Daoy (cell line): ENCODE results near the gene UCKL1. TPM values are rescaled to one million over a fixed set of nuclear protein-coding genes. Genes with fewer than 3 reads are reported as not detected.
"Not testable (repeated sequence)": the region's sequence is repeated elsewhere in the genome, so short reads cannot be mapped to it uniquely, and the experiment has no call there.

ENCODE experiments used
- DNase-seq: peaks from one replicate; pipeline ENCODE4 v3.0.0-alpha.2; 2015; ENCODE audit warnings: low read depth
- total RNA-seq: library from RNA; depleted of rRNA; stranded (reverse); fragments of >200 nt; shearing (Covaris generic); gene quantifications from 2 replicates; pipeline ENCODE4 v1.2.3, GENCODE V29; 2014; rRNA removed

The UCKL1 gene
- 3.1 and 6.3 TPM in 2 replicates for total RNA-seq

DNA sequence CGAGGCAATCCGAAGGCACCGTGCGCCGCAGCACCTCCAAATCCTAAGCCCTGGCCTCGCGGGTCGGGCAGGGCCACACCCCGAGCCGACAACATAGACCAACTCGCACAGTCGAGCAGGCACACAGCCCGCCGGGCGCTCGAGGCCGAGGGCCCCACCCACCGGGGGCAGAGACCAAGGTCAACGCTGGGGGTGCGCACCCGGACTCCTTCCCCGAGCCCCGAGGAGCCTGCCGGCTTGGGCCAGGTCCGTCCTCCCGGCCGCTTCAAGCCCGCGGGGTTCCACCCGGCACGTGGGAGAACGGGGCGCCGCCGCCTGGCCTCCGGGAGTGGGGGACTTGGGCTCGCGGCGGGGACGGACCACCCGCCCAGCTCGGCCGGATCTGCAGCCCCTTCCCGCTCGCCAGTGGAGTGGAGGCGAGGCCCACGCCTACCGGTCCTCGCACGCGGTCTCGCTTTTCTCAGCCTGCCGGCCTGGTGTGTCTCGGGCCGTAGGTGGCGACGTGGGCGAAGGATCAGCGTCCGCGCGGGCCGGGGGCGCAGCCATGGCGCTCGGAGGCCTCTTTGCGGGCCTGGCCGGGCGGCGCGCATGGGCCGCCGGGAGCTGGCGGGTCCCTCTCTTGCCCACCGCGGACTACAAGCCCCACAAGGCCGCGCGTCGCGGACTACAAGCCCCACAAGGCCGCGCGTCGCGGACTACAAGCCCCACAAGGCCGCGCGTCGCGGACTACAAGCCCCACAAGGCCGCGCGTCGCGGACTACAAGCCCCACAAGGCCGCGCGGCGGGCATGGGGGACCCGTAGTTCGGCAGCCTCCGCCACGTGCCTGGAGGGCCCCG, at the start of gene UCKL1:
TSS of gene UCKL1 (minus strand) at position 590 of the 837 bp plus-strand sequence. CDS start at position 546, 44 bp downstream.
- DNase-seq = peak; percentile 89

DNA sequence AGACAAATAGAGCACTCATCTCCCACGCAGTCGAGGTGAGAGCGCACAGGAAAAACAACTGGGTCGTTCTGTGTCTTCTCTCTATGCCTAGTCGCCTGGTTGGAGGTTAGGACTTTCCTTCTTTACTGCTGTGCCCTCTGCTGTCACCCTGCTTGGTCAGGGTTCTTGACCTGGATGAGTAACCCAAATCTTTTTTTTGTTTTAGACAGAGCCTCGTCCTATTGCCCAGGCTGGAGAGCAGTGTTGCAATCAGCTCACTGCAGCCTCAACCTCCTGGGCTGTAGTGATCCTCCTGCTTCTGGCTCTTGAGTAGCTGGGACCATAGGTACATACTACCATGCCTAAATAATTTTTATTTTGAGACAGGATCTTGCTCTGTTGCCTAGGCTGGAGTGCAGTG, 49.2 kb upstream of the UCKL1 start:
- DNase-seq = no peak

DNA sequence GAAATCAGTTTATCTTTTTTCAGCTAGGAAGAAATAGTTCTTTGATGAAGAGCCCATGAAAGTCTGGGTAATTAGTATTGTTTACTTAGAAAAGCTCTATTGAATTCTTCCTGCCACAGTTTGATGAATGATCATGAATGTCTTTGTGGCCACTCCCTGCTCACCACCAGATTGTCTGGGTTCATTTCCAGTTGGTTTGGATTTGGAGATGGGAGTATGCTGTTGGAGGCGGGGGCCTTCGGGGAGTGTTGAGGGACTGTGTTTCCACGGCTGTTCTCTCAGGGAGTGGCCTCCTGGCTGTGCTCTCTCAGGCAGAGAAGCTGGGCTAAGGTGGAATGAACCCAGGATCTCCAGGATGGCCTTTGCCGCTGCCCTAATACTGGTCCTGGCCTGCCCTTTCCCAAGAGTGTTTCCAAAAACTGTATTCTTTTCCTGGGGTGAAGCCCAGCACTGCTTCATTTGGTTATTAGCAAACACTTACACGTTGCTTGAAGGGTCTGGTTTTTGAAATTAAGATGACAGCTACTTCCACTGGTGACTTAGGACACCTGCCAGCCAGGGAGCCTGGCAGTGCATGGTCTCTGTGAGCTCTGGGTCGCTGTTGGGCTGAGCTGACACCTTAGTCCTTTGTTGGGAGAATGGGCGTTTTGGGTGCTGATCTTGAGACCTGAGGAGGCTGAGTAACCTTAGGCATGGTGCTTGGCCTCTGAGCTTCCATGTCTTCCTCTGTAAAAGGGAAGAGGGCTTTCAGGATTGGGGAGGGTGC, 47.9 kb upstream of the UCKL1 start:
- DNase-seq = no peak

DNA sequence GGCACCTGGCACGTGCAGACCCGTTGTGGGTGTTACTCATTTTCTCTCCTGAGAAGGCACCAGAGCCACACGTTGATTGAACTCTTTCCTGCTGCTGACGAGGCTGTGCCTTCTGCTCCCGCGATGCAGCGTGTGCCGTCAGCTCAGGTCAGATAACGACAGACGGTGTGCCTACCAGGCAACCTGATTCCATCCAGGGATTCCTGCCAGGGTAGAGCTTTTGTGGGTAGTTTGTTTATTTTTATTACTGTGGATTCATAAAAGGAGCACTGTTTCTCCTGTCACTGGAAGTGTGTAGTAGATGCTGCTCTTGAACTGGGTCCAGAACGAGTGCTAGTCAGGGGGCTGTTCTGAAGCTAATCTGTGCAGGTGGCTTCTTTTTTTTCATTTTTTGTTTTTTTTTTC, 45.4 kb upstream of the UCKL1 start:
- DNase-seq = peak; percentile 75

DNA sequence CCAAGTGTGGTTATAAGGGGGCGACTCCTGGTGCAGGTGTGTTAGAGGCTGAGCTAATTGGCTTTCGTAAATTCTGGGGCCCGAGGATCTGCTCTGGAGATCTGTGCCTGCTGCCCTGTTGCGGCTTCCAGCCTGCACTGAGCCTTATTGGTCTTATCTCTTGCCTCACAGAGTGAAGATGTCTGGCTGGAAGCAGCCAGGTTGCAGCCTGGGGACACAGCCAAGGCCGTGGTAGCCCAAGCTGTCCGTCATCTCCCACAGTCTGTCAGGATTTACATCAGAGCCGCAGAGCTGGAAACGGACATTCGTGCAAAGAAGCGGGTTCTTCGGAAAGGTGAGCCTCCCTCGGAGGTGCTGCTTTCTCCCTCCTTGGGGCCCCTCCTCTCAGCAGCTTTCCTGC, 44.7 kb upstream of the UCKL1 start:
- DNase-seq = no peak

DNA sequence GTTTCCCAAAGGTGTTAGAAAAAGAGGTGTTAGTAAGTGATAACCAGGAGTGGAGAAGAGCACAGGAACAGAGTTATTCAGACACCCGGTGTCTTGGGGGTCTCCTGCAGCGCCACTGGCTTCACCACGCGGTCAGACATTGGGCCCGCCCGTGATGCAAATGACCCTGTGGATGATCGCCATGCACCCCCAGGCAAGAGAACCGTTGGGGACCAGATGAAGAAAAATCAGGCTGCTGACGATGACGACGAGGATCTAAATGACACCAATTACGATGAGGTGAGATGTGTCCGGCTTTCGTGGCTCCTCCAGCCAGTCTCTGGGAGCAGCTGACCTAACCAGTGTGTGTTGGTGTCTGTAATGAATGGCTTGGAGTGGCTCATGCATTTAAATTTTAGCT, 26.7 kb upstream of the UCKL1 start:
- no peak for DNase-seq

DNA sequence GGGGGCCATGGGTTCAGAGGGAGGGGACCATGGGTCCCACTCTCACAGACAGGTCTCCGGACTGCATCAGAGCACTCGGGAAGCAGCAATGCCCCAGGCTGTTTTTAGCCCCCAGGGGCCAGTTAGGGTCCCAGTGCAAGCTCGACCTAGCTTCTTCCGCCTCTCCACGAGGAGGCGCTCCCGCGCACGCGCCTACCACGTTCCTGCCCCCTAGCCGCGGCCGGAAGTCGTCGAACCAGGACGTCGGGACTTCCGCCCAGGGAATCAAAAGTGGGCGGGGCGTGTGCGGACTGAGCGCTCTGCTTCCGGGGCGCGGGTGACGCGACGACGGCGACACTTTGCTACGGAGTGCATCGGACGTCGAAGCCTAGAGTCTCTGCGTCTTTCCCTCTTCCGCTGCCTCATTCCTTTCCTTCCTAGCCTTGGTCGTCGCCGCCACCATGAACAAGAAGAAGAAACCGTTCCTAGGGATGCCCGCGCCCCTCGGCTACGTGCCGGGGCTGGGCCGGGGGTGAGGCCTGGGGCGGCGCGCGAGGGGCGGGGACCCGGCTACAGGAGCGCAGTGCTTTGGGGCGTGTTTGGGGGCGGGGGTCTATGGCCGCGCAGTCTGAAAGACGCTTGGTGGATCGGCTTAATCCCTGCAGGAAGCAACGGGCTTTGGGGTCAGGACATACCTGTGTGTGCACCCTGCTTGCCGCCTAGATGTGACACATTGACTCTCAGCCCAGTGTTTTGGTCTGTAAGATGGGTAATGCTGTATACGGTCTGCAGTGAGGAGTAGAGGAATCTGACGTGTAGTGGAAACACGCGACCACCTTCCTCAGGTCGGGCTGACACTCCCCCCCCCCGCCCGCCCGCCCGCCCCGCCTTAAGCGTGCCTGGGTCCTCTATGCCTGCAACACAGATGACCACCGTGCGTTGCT, 24.9 kb upstream of the UCKL1 start, which contains the start of gene PRPF6:
TSS of gene PRPF6 (plus strand) at position 327 of the 923 bp plus-strand sequence. CDS start at position 441, 114 bp downstream.
- DNase-seq = peak; percentile 97

DNA sequence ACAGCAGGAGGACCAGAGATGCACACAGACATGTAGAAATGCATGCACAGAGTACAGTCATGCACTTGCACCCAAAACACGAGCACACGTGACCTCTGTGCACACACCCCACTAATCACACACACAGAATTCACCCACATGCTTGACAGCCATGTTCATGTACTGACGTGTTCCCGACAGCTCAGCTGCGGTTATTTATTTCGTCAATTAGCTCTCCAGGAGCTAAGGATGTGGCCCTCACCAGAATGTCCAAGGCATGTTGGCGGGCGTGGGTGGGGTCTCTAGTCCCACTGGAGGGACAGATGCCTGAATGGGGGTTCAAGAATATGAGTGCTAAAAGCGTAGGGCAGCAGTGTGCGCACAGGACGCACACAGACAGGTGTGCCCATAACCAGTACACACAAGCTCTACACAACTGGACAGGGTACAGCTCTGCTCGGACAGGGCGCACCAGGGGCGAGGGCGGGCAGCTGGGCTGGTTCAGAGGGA, 24.1 kb upstream of the UCKL1 start:
- no peak for DNase-seq

DNA sequence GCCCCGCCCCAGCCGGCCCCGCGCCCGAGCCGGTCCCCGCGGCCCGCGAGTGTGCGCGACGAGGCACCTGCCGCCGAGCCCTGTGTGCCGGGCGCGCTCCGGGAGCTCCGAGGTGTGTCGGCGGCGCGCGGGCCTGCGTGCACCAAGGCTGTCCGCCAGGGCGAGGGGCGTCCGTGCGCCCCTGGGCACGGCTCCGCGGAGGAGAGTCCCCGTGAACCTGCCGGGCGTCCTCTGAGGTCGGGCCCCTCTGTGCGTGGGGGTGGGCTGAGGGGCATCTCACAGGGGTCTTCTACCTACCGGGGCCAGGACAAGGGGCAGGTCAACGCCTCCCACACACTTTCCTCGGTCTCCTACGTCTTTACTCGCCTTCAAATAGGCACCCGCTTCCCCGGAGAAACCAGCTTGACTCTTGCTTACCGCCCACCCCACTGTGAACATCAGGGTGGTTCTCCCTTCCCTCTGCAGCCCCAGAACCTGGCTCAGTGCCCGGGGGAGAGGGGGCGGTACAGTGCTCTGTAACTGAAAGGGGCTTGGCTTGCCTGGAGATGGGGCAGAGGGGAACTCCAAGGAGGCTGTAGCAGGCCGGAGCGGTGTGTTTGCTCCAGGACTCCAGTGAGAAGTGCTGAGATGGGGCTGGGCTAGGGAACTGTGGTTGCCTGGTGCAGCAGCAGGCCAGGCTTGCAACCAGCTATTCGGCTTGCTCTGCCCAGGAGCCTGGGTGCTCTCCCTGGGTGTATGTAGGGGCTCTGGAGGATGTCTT, 23.5 kb upstream of the UCKL1 start, which contains the start of gene SAMD10:
TSS of gene SAMD10 (minus strand) at position 86 of the 760 bp plus-strand sequence. CDS start 175 bp downstream, outside the sequence.
- peak; percentile 75 for DNase-seq

DNA sequence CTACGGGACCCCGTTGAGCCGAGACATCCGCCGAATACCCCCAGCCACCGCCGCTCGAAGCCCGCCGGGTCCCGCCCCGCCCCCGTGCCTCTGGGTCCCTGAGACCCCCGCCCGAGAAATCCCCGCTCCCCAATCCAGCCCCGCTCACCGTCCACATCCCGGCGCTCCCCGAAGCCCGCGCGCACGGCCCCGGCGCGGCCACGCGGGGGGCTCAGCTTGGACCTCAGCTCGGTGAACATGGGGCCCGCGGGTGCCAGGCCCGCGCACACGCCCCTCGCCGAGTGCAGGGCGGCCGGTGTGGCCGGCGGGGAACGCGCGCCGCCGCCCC, 23.0 kb upstream of the UCKL1 start:
- DNase-seq = no peak

DNA sequence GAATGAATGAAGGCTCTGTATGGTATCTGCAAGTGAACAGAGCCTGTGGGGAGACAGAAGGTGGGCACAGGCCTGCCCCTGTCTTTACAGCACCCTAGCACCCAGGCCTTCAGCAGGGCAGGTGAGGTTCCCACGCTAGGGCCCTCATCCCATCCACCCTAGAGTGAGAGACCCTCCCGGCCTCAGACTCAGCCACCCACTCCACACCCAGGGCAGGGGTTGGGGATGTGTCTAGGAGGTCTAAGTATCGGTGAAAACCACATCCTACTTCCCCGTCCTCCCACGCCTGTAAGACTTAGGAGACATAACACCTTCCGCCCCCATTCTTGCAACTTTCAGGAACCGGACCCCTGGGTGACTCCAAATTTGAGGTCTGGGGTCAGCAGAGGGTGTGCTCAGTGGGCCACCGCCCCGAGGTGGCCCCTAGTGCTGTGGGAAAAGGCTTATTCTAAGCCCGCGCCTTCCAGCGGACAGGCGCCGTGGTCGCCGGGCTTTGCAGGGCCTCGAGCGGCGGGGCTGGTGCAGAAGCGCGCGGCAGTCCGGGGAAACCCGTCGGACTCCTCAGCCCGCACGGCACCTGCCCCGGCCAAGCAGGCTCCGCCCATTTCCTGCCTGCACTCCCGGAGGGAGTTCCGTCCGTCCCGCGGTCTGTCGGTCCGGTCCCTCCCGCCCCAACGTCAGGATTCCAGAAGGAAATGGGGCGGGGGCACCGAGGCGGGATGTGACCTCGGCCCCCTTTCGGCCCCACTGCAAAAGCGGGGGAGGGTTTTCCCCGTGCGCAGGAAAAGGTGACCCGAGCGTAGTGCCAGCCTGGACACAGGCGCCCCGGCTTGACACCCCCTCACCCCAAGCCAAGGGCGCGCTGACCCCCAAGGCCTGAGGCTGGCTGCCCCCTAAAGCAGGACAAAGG, 22.4 kb upstream of the UCKL1 start:
- DNase-seq = peak; percentile 87

DNA sequence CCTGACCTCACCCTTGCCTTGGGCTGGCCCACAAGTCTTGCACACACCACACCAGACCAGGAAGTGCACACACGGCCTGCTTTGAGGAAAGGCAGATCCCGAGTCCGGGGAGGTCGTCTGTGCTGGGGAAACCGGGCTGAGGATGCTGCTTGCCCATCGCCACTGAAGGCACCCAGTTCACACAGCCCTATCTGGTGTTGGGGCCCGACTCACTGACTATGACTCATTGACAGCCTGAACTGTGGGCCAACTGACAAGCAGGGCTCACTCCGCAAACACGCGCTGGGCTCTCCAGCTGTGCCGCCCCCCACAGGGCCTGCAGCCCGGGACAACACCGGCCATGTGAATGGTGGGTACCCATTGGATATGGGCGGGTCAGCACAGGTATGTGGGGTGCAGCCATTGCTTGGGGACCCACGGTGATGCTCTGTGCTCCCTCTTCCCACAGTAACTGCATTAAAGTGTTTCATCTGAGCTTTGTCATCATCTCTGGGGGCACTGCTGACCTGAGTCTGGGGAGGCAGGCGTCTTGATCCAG, 21.6 kb upstream of the UCKL1 start:
- peak; percentile 94 for DNase-seq

DNA sequence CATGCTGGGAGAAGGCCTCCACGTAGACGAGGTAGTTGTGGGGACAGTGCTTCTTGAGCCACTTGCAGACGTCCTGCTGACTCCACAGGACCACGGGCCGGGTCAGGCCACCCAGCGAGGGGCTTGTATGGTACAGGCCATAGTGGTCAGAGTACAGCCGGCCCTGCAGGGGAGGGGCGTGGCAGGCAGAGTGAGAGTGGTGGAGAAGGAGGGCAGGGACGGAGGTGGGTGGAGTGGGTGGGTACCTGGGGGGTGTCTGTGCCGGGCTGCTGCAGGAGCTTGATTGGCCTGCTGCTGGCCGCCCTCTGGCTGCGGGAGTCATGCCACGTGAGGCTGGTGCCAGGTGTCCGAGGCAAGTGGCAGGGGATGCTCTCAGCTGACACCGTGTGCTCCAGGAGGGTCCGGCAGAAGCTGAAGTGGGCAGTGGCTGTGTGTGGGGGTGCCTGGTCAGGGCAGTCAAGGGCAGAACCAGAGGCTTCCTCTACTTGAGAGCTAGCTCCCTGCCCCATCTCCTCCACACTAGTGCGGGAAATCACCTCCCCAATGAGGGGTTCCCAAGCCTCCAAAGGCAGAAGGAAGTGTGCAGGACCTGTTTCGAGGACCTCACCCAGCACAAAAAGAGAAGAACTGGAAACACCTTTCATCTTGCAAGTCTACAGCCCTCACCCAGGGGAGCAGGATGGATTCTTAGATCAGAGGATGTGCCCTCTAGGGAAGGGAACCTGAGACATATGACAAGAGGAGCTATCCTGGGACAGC, 20.9 kb upstream of the UCKL1 start:
- peak; percentile 5 for DNase-seq

DNA sequence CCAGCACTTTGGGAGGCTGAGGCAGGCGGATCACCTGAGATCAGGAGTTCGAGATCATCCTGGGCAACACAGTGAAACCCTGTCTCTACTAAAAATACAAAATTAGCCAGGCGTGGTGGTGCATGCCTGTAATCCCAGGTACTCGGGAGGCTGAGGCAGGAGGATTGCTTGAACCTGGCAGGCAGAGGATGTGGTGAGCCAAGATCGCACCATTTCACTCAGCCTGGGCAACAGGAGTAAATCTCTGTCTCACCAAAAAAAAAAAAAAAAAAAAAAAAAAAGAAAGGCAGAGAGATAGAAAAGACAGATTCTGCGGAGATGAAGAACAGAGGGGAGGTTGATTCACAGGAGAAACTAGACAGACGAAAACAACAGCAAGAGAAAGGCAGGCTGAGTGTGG, 20.3 kb upstream of the UCKL1 start:
- not testable (repeated sequence) for DNase-seq

DNA sequence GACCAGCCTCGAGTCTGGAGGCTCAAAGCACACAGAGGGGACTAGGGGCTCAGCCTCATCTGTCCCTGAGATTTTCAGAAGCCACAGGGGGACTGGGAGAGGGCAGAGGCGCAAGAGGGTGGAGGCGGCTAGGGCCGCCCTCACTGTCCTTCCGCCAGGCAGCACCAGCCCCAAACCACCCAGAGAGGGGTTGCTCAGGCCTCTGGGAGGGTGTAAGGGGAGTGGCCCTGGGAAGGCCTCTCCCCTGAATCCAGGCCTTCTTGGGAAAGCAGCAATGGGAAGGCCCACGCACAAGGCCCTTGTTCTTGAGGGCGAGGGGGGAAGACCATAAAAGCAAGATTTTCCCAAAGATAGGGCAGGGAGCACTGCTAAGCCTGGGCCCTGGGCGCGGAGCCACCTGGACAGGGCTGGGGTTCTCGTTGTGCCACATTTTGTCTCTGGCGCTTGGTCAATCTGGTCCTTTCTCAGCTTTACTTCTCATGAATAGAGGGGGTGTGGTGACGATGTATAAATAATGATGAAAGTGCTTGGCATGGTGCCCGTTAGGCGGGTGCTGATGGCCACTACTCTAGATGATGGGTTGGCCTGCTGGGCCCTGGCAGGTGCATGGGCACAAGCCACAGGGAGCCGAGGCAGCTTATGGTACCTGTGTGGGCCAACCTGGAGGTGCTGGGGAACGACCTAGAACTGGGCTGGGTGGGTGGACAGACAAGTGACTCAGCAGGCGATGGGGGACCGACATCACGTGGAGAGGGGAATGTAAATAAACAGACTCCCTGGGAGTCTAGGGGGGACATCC, 18.4 kb upstream of the UCKL1 start:
- DNase-seq = peak; percentile 65

DNA sequence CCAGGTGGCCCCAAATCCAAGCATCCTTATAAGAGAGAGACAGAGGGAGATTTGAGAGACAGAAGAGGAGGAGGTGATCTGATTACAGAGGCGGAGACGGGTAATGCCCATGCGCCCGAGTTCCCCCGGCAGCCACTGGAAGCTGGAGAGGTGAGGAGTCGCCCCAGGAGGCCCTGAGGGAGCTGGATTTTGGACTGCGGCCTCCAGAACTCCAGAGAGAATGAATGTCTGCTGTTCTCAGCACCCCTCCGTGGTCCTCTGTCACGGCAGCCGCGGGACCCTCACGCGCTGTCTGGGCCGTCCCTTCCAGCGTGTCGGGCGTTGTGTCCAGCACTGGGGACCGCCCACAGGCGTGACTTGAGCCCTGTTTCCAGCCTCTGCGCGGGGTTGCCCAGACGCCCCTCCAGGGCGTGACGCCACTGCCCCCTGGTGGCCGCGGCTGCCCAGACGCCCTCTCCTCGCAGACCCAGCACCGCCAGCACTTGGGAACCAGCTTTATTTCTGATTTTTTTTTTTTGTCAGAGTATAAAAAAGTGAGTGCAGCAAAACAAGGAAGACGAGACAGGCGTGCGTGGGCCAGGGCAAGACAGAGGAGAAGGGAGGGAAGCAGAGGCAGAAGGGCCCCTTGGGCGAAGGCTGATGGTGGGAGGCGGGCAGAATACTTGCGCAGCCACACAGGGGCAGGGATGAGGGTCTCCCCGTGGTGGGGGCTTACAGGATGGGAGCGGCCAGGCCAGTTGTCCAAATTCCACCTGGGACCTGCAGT, 17.6 kb upstream of the UCKL1 start:
- DNase-seq = peak; percentile 89

DNA sequence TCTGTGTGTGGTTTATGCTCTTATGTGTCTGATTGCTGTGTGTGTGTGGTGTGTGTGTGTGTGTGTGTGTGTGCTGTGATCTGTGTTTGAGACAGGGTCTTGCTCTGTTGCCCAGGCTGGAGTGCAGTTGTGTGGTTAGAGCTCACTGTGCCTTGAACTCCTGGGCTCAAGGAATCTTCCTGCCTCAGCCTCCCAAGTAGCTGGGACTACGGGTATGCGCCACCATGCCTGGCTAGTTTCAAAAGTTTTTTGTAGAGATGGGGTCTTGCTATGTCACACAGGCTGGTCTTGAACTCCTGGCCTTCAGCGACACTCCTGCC, 16.9 kb upstream of the UCKL1 start:
- DNase-seq = no peak
